ENCODE measurements around the gene ESYT2. TPM values are rescaled to one million over a fixed set of nuclear protein-coding genes. Genes with fewer than 3 reads are reported as not detected.

The ESYT2 gene
- total and polyA plus RNA-seq, 9 of the 15 experiments (the other 6 are each of a cell fraction or from before 2014, with no cell fraction given) = 5.8 to 86.9 (median 64.7) TPM

GRCh38 chr7:158727690-158728089 lies 101.6 kb downstream of the ESYT2 start:
- BruUV-seq (replicated peaks) = no TSS peak
- intact Hi-C loops (cut with micrococcal nuclease) = no loop called here
- Histone ChIP-seq H3K27me3 (ENCODE audit: control insufficient read depth in 2 of 2, insufficient read depth in 2 of 2, low read length in 2 of 2) (no peaks in the 10 kb centered on the region), H4K20me1 (replicated peaks; ENCODE audit: control insufficient read depth, insufficient read depth, low read length) (no peaks in the 10 kb centered on the region), H3K36me3 (ENCODE audit: control insufficient read depth, insufficient read depth, low read length) (peaks cover 24% of the 10 kb centered on the region), H3K27ac (ENCODE audit: extremely low read depth, low read depth, low read length) (no peak overlapping the region), H3K4me2 (ENCODE audit: insufficient read depth, low read length) (no peak overlapping the region), H3K9me1 (ENCODE audit: control insufficient read depth, insufficient read depth, low read length) (no peaks in the 10 kb centered on the region), H3K9me3 (replicated peaks; ENCODE audit: control insufficient read depth, insufficient read depth, low read depth, low read length) (no peaks in the 10 kb centered on the region), H3K79me2 (ENCODE audit: control insufficient read depth, insufficient read depth, low read length) (no peaks in the 10 kb centered on the region), H2AFZ (ENCODE audit: low read depth, low read length) (no peak overlapping the region), H3K4me1 (replicated peaks in 1 of 2; ENCODE audit: control insufficient read depth in 2 of 2, insufficient read depth in 2 of 2, low read length in 2 of 2) (peaks cover 5 to 14% of the 10 kb centered on the region in 2 experiments; a peak in 4 of 5 replicates), H3K4me3 (no peak overlapping the region), H3K9ac (ENCODE audit: insufficient read depth in 1 of 2, low read depth in 2 of 2, low read length in 2 of 2) (no peak overlapping the region)
- in situ Hi-C loops (cut with MboI) = no loop called here
- ChIA-PET CTCF (ENCODE audit: low intra/inter-chr PET ratio) (no interaction called here), POLR2A (interaction anchor here (3.2 kb wide), 1 partner anchor 13 kb away, joined by 6 read pairs; no protein-coding TSS in a partner anchor)
- TF ChIP-seq ZNF274 (IDR thresholded peaks at IDR 0.05; ENCODE audit: borderline replicate concordance, low read depth, low read length) = no peak
- TF ChIP-seq ZKSCAN1 (IDR thresholded peaks at IDR 0.05; ENCODE audit: low read depth, low read length) = no peak
- TF ChIP-seq RBM34 (IDR thresholded peaks at IDR 0.05; ENCODE audit: borderline replicate concordance, insufficient read depth, low read length) = no peak
- FAIRE-seq (no peak), DNase-seq (ENCODE audit: extremely low read depth in 1 of 4, low spot score in 3 of 4) (no peak), ATAC-seq (no peak)
- 85% methylated on average over 5 of the region's 5 CpGs for WGBS (ENCODE audit: insufficient coverage, low coverage, missing lambda C conversion rate)

GRCh38 chr7:158726277-158726807 lies 103.0 kb downstream of the ESYT2 start:
- intact Hi-C loops (cut with micrococcal nuclease) (no loop called here), in situ Hi-C loops (cut with MboI) (no loop called here)
- WGBS (ENCODE audit: insufficient coverage, low coverage, missing lambda C conversion rate) = 43% methylated on average over 4 of the region's 4 CpGs
- Histone ChIP-seq H3K9me3 (replicated peaks; ENCODE audit: control insufficient read depth, insufficient read depth, low read depth, low read length) (no peaks in the 10 kb centered on the region), H3K27ac (ENCODE audit: extremely low read depth, low read depth, low read length) (no peak overlapping the region), H3K4me2 (ENCODE audit: insufficient read depth, low read length) (no peak overlapping the region), H2AFZ (ENCODE audit: low read depth, low read length) (no peak overlapping the region), H3K27me3 (ENCODE audit: control insufficient read depth in 2 of 2, insufficient read depth in 2 of 2, low read length in 2 of 2) (no peaks in the 10 kb centered on the region), H3K79me2 (ENCODE audit: control insufficient read depth, insufficient read depth, low read length) (no peaks in the 10 kb centered on the region), H3K4me3 (no peak overlapping the region), H3K9ac (ENCODE audit: insufficient read depth in 1 of 2, low read depth in 2 of 2, low read length in 2 of 2) (no peak overlapping the region), H3K36me3 (ENCODE audit: control insufficient read depth, insufficient read depth, low read length) (peaks cover 12% of the 10 kb centered on the region; the same call in 2 of the 3 replicates), H4K20me1 (replicated peaks; ENCODE audit: control insufficient read depth, insufficient read depth, low read length) (no peaks in the 10 kb centered on the region), H3K9me1 (ENCODE audit: control insufficient read depth, insufficient read depth, low read length) (no peaks in the 10 kb centered on the region), H3K4me1 (replicated peaks in 1 of 2; ENCODE audit: control insufficient read depth in 2 of 2, insufficient read depth in 2 of 2, low read length in 2 of 2) (peaks cover 5 to 14% of the 10 kb centered on the region in 2 experiments; a peak in 4 of 5 replicates)
- DNase-seq (ENCODE audit: extremely low read depth in 1 of 4, low spot score in 3 of 4) (no peak), FAIRE-seq (no peak), ATAC-seq (peak; percentile 9; the same call in 1 of the 3 replicates)
- CTCF ChIA-PET (ENCODE audit: low intra/inter-chr PET ratio) = no interaction called here
- POLR2A ChIA-PET = interaction anchor here (0.6 to 3.2 kb wide), 2 partner anchors 11 to 238 kb away, joined by 3 to 6 read pairs; no protein-coding TSS in a partner anchor
- no TSS peak for BruUV-seq (replicated peaks)
- TF ChIP-seq ZNF253 (CRISPR knock-in tag; conservative IDR thresholded peaks at IDR 0.05) (no peak), BHLHE40 (IDR thresholded peaks at IDR 0.05; ENCODE audit: low read length) (0 out of 2 replicates have a peak, but pooled peaks have one; percentile 47), ZNF511 (CRISPR knock-in tag; IDR thresholded peaks at IDR 0.05) (no peak)

All from K562 (cell line).